ENCODE data around the gene HAUS3. TPM values are rescaled to one million over a fixed set of nuclear protein-coding genes. Genes with fewer than 3 reads are reported as not detected.
A peak's percentile ranks its signal among the peaks of the same experiment; 100 is the strongest.

Gene HAUS3
- total and polyA plus RNA-seq, 2 of the 8 experiments (the other 6 are each of a cell fraction or from before 2014, with no cell fraction given) = 3.2 to 14.8 TPM

GRCh38 chr4:2266821-2267220 lies 24.9 kb upstream of the HAUS3 start:
- Histone ChIP-seq H3K79me2 (ENCODE audit: control insufficient read depth in 1 of 2, insufficient read depth in 2 of 2, low read length in 2 of 2) (no peaks in the 10 kb centered on the region), H3K18ac (ENCODE audit: extremely low read depth, low read length) (no peak overlapping the region), H4K20me1 (replicated peaks in 1 of 2; ENCODE audit: control insufficient read depth in 1 of 2, insufficient read depth in 2 of 2, low read length in 2 of 2) (no peaks in the 10 kb centered on the region), H3K14ac (ENCODE audit: insufficient read length) (no peak overlapping the region), H2BK20ac (ENCODE audit: low read length) (no peak overlapping the region), H4K8ac (ENCODE audit: extremely low read depth, insufficient read depth, low read length) (no peak overlapping the region; the same call in 1 of the 2 replicates), H3K4me1 (replicated peaks in 1 of 4; ENCODE audit: control insufficient read depth in 3 of 4, insufficient read depth in 4 of 4, low read length in 3 of 4) (peaks cover 0 to 15% (median 10%) of the 10 kb centered on the region in 4 experiments; a peak in 5 of 7 replicates), H3K27ac (ENCODE audit: low read depth, low read length) (no peak overlapping the region), H2BK12ac (ENCODE audit: low read depth, low read length) (no peak overlapping the region), H2BK120ac (replicated peaks; ENCODE audit: low read depth, low read length) (no peak overlapping the region), H3K9ac (replicated peaks in 1 of 4; ENCODE audit: extremely low read depth in 1 of 4, low read depth in 3 of 4, low read length in 3 of 4) (no peak overlapping the region), H2AK5ac (ENCODE audit: low read depth, low read length) (no peak overlapping the region), H2BK15ac (ENCODE audit: low read length) (no peak overlapping the region), H3K27me3 (replicated peaks in 1 of 4; ENCODE audit: control insufficient read depth in 3 of 4, extremely low read depth in 1 of 4, insufficient read depth in 3 of 4, low read length in 3 of 4) (no peaks in the 10 kb centered on the region), H4K5ac (ENCODE audit: insufficient read length, low read depth, low read length) (no peak overlapping the region), H3K4me3 (ENCODE audit: extremely low read depth in 1 of 4, insufficient read depth in 2 of 4, low read depth in 3 of 4, low read length in 4 of 4) (no peak overlapping the region), H2BK5ac (ENCODE audit: low read depth, low read length) (peak overlapping the region; percentile 60; the same call in 1 of the 2 replicates), H2AFZ (ENCODE audit: low read length) (no peak overlapping the region), H3K23me2 (ENCODE audit: low read depth, low read length) (peaks cover 4% of the 10 kb centered on the region; the same call in 1 of the 2 replicates), H3K36me3 (ENCODE audit: control insufficient read depth in 2 of 4, insufficient read depth in 4 of 4, low read length in 3 of 4) (no peaks in the 10 kb centered on the region), H3K79me1 (ENCODE audit: low read depth, low read length) (no peaks in the 10 kb centered on the region), H3K4me2 (ENCODE audit: insufficient read depth in 1 of 2, low read depth in 2 of 2, low read length in 2 of 2) (no peak overlapping the region), H4K91ac (replicated peaks; ENCODE audit: insufficient read length, low read length) (no peak overlapping the region), H3K23ac (ENCODE audit: insufficient read length) (no peak overlapping the region), H3K56ac (replicated peaks; ENCODE audit: insufficient read length, low read depth, low read length) (no peak overlapping the region), H3K9me3 (ENCODE audit: insufficient read depth in 2 of 2, low read depth in 1 of 2, low read length in 1 of 2) (no peaks in the 10 kb centered on the region), H3K4ac (replicated peaks; ENCODE audit: insufficient read length, low read depth, low read length) (no peak overlapping the region)
- DNase-seq (ENCODE audit: low read depth in 1 of 2, low spot score in 2 of 2) = no peak
- FAIRE-seq = no peak
- no peak for TF ChIP-seq POLR2A (IDR thresholded peaks at IDR 0.05; ENCODE audit: control extremely low read depth in 1 of 2, low read depth in 2 of 2, low read length in 2 of 2)
- TF ChIP-seq, protein P1, sequence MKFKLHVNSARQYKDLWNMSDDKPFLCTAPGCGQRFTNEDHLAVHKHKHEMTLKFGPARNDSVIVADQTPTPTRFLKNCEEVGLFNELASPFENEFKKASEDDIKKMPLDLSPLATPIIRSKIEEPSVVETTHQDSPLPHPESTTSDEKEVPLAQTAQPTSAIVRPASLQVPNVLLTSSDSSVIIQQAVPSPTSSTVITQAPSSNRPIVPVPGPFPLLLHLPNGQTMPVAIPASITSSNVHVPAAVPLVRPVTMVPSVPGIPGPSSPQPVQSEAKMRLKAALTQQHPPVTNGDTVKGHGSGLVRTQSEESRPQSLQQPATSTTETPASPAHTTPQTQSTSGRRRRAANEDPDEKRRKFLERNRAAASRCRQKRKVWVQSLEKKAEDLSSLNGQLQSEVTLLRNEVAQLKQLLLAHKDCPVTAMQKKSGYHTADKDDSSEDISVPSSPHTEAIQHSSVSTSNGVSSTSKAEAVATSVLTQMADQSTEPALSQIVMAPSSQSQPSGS (IDR thresholded peaks at IDR 0.05; ENCODE audit: low read length) = no peak
- no peak for TF ChIP-seq GTF2F1 (IDR thresholded peaks at IDR 0.05; ENCODE audit: borderline replicate concordance, low read depth, low read length)
- TF ChIP-seq, protein P2, sequence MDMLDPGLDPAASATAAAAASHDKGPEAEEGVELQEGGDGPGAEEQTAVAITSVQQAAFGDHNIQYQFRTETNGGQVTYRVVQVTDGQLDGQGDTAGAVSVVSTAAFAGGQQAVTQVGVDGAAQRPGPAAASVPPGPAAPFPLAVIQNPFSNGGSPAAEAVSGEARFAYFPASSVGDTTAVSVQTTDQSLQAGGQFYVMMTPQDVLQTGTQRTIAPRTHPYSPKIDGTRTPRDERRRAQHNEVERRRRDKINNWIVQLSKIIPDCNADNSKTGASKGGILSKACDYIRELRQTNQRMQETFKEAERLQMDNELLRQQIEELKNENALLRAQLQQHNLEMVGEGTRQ (IDR thresholded peaks at IDR 0.05; ENCODE audit: low read length) = no peak
- TF ChIP-seq SUZ12 (IDR thresholded peaks at IDR 0.05; ENCODE audit: low read length) = no peak
- TF ChIP-seq CBX5 (IDR thresholded peaks at IDR 0.05; ENCODE audit: low read depth, low read length) = no peak
- no peak for TF ChIP-seq ASH2L (IDR thresholded peaks at IDR 0.05; ENCODE audit: low read length)
- POLR2A ChIA-PET (ENCODE audit: partially characterized antibody) = no interaction called here
- WGBS, 2 experiments (ENCODE audit: extremely low coverage in 1 of 2, insufficient coverage in 1 of 2, insufficient read length in 1 of 2, insufficient replicate concordance in 2 of 2, low coverage in 1 of 2, low lambda C conversion rate in 2 of 2, missing lambda C conversion rate in 1 of 2) = 80% methylated on average over 5 of the region's 5 CpGs; no CpG with 5 or more reads in 1 of the 2 experiments
- CTCF ChIA-PET (ENCODE audit: partially characterized antibody) = no interaction called here
